Aorta (tissue), 5 donors: ENCODE data around the gene PFDN1. TPM values are rescaled to one million over a fixed set of nuclear protein-coding genes. Genes with fewer than 3 reads are reported as not detected.

Source experiments
- ATAC-seq: fragments of 200-7000 bp; cut with Tn5 transposase; one replicate; pipeline ENCODE4 v1.9.1; 2022; ENCODE audit warnings: moderate library complexity; ENCODE audit not compliant: low FRiP score
- DNase-seq, 2 donors: peaks; one replicate each; pipeline ENCODE4 v3.0.0-alpha.2; 2020
- H3K27ac ChIP-seq, 2 donors: one replicate each; pipeline ENCODE4 v1.5.1; 2013; ENCODE audit warnings: low read length in 2 of 2, mild to moderate bottlenecking in 2 of 2, moderate library complexity in 2 of 2, control low read depth in 1 of 2, inconsistent platforms in 1 of 2, low read depth in 1 of 2
- H3K27me3 ChIP-seq, 2 donors: one replicate each; pipeline ENCODE4 v1.6.1; 2013; ENCODE audit warnings: control low read depth in 1 of 2, low read length in 1 of 2, mild to moderate bottlenecking in 1 of 2, moderate library complexity in 1 of 2; ENCODE audit not compliant: insufficient read depth in 2 of 2, control insufficient read depth in 1 of 2
- H3K36me3 ChIP-seq, 2 donors: one replicate each; pipeline ENCODE4 v1.6.1; 2013; ENCODE audit warnings: control low read depth in 1 of 2, low read length in 1 of 2, mild to moderate bottlenecking in 1 of 2; ENCODE audit not compliant: insufficient read depth in 2 of 2, control insufficient read depth in 1 of 2
- H3K4me1 ChIP-seq, 2 donors: one replicate each; pipeline ENCODE4 v1.6.1; 2013; ENCODE audit warnings: low read length in 2 of 2, control low read depth in 1 of 2, mild to moderate bottlenecking in 1 of 2, moderate library complexity in 1 of 2; ENCODE audit not compliant: insufficient read depth in 2 of 2, control insufficient read depth in 1 of 2
- H3K4me3 ChIP-seq, 2 donors: one replicate each; pipeline ENCODE4 v1.5.1; 2013; ENCODE audit warnings: low read length in 2 of 2, control low read depth in 1 of 2, mild to moderate bottlenecking in 1 of 2
- H3K9me3 ChIP-seq: one replicate; pipeline ENCODE4 v1.6.1; 2013; ENCODE audit warnings: mild to moderate bottlenecking, low read length; ENCODE audit not compliant: control insufficient read depth
- WGBS, 2 donors: extraction: QIAGEN DNeasy Blood & Tissue Kit; methylation state at CpG; one replicate each; pipeline ENCODE4 v1.1.7; 2013; 5-methylcytosine and 5-hydroxymethylcytosine counted together
- intact Hi-C, 2 donors: fragments of 100-400 bp; cut with DNase I; formaldehyde crosslinking; loops; one replicate each; pipeline versions ENCODE4 v1.14.2 to v1.15.0; 2022
- polyA plus RNA-seq, 2 donors: library from polyadenylated mRNA; stranded (reverse); fragments of 200-250 nt; gene quantifications; one replicate each; pipeline ENCODE4 v1.2.3, GENCODE V29; 2013
- total RNA-seq, 2 donors: library from RNA; stranded (reverse); fragmentation: NEBNext Ultra II Directional; extraction: Animal tissue kit (Norgen Biotek cat#: 25700); gene quantifications; one replicate each; pipeline ENCODE4 v1.2.1, GENCODE V29; 2021
- donor health status: healthy with polysubstance abuse.
- donor health status: Bipolar disorder and iron deficiency.
- donor health status: DM: no; HTN: no; CAD: no.
- donor health status: DM: no; HTN: no; CAD: no.
- donor health status: DM: yes; HTN: yes; CAD: no.

The PFDN1 gene
- total and polyA plus RNA-seq, 4 donors, result 31.8 to 89.5 (median 58.8) TPM

- intact Hi-C loops, result no loop called here
- DNase-seq (no peak), ATAC-seq (no peak)
- WGBS, 2 donors, result 93 to 94% methylated on average over 4 of the region's 4 CpGs
- no peak overlapping the region for H3K4me3 ChIP-seq
- H3K27ac ChIP-seq, result no peak overlapping the region
- H3K9me3 ChIP-seq, result no peaks in the 10 kb centered on the region
- H3K36me3 ChIP-seq, result peaks cover 0 to 2% of the 10 kb centered on the region in 2 donors
- H3K4me1 ChIP-seq, result no peaks in the 10 kb centered on the region
- H3K27me3 ChIP-seq, result no peaks in the 10 kb centered on the region
Observed at GRCh38 chr5:140255460-140256157, 47.3 kb downstream of the PFDN1 start.

DNA sequence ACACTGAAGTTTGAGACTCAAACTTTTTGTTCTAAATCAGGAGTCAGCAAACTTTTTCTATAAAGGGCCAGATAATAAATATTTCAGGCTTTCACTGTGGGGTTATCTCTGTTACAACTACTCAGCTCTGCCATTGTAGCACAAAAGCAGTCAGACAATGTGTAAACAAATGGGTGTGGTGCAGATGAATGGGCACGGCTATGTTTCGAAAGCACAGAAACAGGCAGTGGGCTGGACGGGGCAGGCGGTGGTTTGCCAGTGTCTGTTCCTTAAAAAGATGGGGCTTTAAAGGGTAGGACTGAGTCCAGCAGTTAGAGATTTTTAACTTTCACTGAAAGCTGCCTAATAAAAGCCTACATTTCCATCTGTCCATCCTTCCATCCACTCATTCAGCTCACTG, 48.9 kb downstream of the PFDN1 start:
- Histone ChIP-seq H3K4me3 (no peak overlapping the region), H3K9me3 (no peaks in the 10 kb centered on the region), H3K36me3 (peaks cover 0 to 2% of the 10 kb centered on the region in 2 donors), H3K27ac (no peak overlapping the region), H3K4me1 (no peaks in the 10 kb centered on the region), H3K27me3 (no peaks in the 10 kb centered on the region)
- intact Hi-C loops, result no loop called here
- 67 to 72% methylated on average over 4 of the region's 4 CpGs for WGBS, 2 donors
- DNase-seq, result peak in 1 of 2 donors; percentile 59
- peak; percentile 34 for ATAC-seq

DNA sequence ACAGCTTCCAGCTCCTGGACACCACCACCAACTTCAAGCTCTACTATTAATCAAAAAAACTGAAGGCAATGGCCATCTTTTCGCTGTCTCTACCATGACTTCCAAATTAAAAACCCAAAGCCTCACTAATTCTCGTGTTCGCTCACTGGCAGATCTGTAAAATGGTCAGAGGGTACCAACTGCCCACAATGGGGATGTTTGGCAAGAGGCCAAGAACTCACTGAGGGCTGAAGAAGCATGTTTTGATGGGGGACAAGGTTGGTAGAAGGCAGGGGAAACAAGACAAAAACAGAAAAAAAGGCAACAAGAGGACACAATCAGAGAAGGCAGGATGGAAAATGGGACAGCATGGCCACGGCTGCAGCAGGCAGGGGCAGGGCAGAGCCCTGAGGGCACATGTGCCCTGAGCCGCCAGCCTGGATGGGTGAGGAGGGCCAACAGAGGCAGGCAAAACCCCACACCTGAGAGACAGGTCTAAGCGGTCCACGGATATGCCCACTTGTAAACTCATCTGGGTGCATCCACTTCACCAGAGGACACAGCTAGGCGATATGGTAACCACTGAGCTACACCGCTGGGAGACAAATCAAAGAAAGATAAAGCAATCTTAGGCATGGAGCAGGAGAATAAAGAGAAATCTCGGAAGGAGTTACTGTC, 50.3 kb downstream of the PFDN1 start:
- DNase-seq (no peak), ATAC-seq (no peak)
- H3K27ac ChIP-seq, result no peak overlapping the region
- 95 to 97% methylated on average over 10 of the region's 10 CpGs for WGBS, 2 donors
- H3K4me1 ChIP-seq, result no peaks in the 10 kb centered on the region
- intact Hi-C loops, result no loop called here
- H3K27me3 ChIP-seq, result no peaks in the 10 kb centered on the region
- peaks cover 0 to 2% of the 10 kb centered on the region in 2 donors for H3K36me3 ChIP-seq
- no peaks in the 10 kb centered on the region for H3K9me3 ChIP-seq
- H3K4me3 ChIP-seq, result no peak overlapping the region

DNA sequence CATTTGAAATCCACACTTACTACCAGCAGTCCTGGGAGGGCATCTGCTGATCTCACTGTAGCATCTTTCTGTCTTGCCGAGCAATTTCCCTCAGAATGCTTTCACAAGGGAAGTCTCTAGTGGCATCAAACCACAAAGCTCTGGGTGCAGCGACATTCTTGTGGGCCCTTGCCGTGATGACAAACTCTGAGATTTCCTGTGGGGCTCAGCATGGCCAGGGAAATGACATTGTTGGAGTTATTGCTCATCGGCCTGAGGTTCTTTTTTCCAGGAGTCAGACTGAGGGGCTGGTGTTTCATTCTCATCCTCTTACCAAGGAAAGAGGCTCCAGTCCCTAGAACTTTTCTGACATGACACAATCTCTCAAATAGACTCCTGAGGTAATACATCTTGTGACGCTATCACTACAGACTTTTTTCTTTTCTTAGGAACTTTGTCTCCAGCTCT, 51.4 kb downstream of the PFDN1 start:
- no peaks in the 10 kb centered on the region for H3K9me3 ChIP-seq
- H3K27me3 ChIP-seq, result no peaks in the 10 kb centered on the region
- H3K36me3 ChIP-seq, result peaks cover 0 to 2% of the 10 kb centered on the region in 2 donors
- H3K4me1 ChIP-seq, result no peaks in the 10 kb centered on the region
- 54 to 58% methylated on average over 5 of the region's 5 CpGs for WGBS, 2 donors
- peak in 1 of 2 donors; percentile 75 for DNase-seq
- H3K4me3 ChIP-seq, result no peak overlapping the region
- ATAC-seq, result no peak
- H3K27ac ChIP-seq, result peak overlapping the region in 1 of 2 donors; percentile 55
- intact Hi-C loops, result no loop called here

GRCh38 chr5:140250386-140250785, 52.5 kb downstream of the PFDN1 start:
- DNase-seq (no peak), ATAC-seq (no peak)
- H3K27me3 ChIP-seq, result no peaks in the 10 kb centered on the region
- no peak overlapping the region for H3K4me3 ChIP-seq
- H3K9me3 ChIP-seq, result no peaks in the 10 kb centered on the region
- H3K36me3 ChIP-seq, result peaks cover 0 to 2% of the 10 kb centered on the region in 2 donors
- intact Hi-C loops, result no loop called here
- no peaks in the 10 kb centered on the region for H3K4me1 ChIP-seq
- 84 to 85% methylated on average over 6 of the region's 6 CpGs for WGBS, 2 donors
- no peak overlapping the region for H3K27ac ChIP-seq

DNA sequence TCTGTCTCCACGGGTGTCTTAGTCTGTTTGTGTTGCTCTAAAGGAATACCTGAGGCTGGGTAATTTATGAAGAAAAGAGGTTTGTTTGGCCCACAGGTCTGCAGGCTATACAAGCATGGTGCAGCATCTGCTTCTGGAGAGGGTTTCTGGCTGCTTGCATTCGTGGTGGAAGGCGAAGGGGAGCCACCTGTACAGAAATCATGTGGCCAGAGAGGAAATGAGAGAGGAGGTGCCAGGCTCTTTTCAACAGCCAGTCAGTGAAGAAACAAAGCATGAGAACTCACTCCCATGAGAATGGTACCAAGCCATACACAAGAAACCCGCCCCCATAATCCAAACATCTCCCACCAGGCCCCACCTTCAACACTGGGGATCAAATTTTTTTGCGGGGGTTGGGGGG, 53.4 kb downstream of the PFDN1 start:
- WGBS, 2 donors, result 78 to 83% methylated on average over 5 of the region's 5 CpGs
- Histone ChIP-seq H3K4me1 (no peaks in the 10 kb centered on the region), H3K9me3 (no peaks in the 10 kb centered on the region), H3K27me3 (no peaks in the 10 kb centered on the region), H3K27ac (no peak overlapping the region), H3K4me3 (no peak overlapping the region), H3K36me3 (peaks cover 0 to 2% of the 10 kb centered on the region in 2 donors)
- no peak for ATAC-seq
- no peak for DNase-seq
- intact Hi-C loops, result no loop called here

- WGBS, 2 donors, result 76 to 84% methylated on average over 3 of the region's 3 CpGs
- ATAC-seq (no peak), DNase-seq (no peak)
- Histone ChIP-seq H3K27me3 (no peaks in the 10 kb centered on the region), H3K9me3 (no peaks in the 10 kb centered on the region), H3K36me3 (peaks cover 0 to 2% of the 10 kb centered on the region in 2 donors), H3K27ac (no peak overlapping the region), H3K4me3 (no peak overlapping the region), H3K4me1 (no peaks in the 10 kb centered on the region)
- intact Hi-C loops, result no loop called here
Observed at GRCh38 chr5:140248414-140248813, 54.5 kb downstream of the PFDN1 start.

- no peak overlapping the region for H3K27ac ChIP-seq
- intact Hi-C loops, result no loop called here
Observed at GRCh38 chr5:140246378-140247122, 56.4 kb downstream of the PFDN1 start.

More at GRCh38 chr5:140246378-140247122, 56.4 kb downstream of the PFDN1 start:
- peak in 1 of 2 donors; percentile 63 for DNase-seq
- no peaks in the 10 kb centered on the region for H3K27me3 ChIP-seq
- no peaks in the 10 kb centered on the region for H3K9me3 ChIP-seq
- peaks cover 0 to 2% of the 10 kb centered on the region in 2 donors for H3K36me3 ChIP-seq
- ATAC-seq, result no peak
- no peak overlapping the region for H3K4me3 ChIP-seq
- WGBS, 2 donors, result 45 to 53% methylated on average over 8 of the region's 8 CpGs
- no peaks in the 10 kb centered on the region for H3K4me1 ChIP-seq
